Urinary bladder (tissue), 4 donors: ENCODE data around the gene SPON2. TPM values are rescaled to one million over a fixed set of nuclear protein-coding genes. Genes with fewer than 3 reads are reported as not detected.

ENCODE experiments used
- DNase-seq: peaks from one replicate; pipeline ENCODE4 v3.0.0-alpha.2; 2015; ENCODE audit errors: extremely low spot score
- H3K27ac ChIP-seq: one replicate; pipeline ENCODE4 v1.5.1; 2013; ENCODE audit warnings: low read depth, mild to moderate bottlenecking, moderate library complexity
- H3K36me3 ChIP-seq: one replicate; pipeline ENCODE4 v1.6.1; 2013; ENCODE audit warnings: mild to moderate bottlenecking, moderate library complexity; ENCODE audit not compliant: insufficient read depth
- H3K4me1 ChIP-seq: one replicate; pipeline ENCODE4 v1.6.1; 2013; ENCODE audit warnings: mild to moderate bottlenecking, moderate library complexity; ENCODE audit not compliant: insufficient read depth
- H3K4me3 ChIP-seq: one replicate; pipeline ENCODE4 v1.5.1; 2013; ENCODE audit warnings: low read depth, low read length
- WGBS: extraction: QIAGEN DNeasy Blood & Tissue Kit; methylation state at CpG from one replicate; pipeline ENCODE4 v1.1.7; 2013; 5-methylcytosine and 5-hydroxymethylcytosine counted together
- polyA plus RNA-seq: library from polyadenylated mRNA; stranded (reverse); fragments of 200-250 nt; gene quantifications from one replicate; pipeline ENCODE4 v1.2.3, GENCODE V29; 2013
- total RNA-seq: library from RNA; depleted of rRNA; stranded (reverse); fragments of >200 nt; gene quantifications from one replicate; pipeline ENCODE4 v1.2.3, GENCODE V29; 2014
- donor health status: healthy with polysubstance abuse.
- donor health status: healthy.

Gene SPON2
- total and polyA plus RNA-seq, 2 donors, result 119 to 123 TPM

DNA sequence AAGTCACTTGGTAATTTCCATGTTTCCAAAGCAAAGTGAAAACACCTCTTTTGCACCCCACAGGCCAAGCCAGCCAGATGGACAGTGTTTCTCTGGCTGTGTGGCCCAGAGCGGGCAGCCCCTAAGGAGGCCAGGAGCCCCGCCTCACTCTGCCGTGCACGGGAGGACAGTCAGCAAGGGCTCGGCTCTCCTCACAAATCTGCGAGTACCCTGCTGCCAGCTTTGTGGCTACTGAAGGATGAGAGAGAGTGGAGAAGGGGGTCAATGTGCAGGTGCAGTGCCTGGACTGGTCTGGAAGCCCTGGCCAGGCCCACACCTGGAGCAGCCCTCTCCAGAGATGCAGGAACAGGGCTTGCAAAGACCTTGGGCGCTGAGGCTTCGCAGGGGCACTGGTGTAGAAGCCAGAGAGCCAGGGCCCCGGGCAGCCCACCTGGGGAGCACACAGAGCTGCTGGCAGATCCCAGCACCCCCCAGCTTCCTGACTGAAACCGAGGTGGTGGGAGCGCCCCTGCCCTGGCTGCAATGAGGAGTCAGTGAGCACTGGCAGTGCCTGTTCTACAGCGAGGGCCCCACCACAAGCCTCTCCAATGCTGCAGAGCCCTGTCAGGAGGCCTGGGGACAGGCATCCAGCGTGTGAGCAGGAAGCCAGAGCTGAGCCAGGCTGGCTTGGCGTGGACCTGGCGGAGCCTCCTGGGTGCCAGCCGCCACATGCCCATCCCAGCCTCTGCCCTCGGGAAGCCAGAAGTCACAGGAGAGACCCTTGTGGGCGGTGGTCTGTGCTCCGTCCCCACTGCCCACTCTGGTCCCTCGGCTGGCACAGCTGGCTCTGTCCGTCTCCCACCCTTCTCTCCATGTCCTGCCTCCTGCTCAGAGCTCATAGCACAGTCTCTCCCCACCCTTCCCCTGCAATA, 3.9 kb downstream of the SPON2 start:
- Histone ChIP-seq H3K4me1 (no peaks in the 10 kb centered on the region), H3K36me3 (no peaks in the 10 kb centered on the region), H3K4me3 (no peak overlapping the region), H3K27ac (no peak overlapping the region)
- 84% methylated on average over 21 of the region's 21 CpGs for WGBS
- no peak for DNase-seq

DNA sequence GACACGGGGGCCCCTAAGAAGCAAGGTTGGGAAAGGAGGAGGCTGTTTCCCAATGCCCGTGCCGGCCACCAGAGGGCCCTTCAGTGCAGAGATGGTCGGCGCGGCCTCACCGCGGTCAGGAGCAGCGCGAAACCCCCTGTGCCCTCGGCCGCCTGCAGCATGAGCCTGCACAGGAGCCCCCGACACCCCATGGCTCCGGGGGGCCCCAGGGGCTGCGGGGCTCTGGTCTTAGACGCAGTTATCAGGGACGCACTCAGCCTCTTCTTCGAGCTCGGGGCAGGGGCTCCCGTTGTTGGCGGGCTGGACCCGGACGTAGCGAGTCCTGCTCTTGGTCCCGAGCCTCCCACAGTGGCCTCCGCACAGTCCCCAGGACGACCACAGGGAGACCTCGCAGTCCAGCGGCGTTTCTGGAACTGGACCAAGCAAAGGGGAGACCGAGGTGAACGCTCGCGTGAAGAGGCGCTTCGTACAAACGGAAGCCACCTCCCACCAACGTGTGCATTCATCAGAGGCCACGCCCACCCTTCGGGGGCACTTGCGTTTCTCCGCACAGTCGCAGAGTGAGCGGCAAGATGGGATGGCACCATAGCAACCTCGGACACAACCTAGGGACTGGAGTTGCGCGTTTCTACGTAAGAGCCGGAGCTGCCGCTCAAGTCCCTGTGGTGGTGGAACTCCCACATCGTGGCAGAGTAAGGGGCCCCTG, 5.0 kb downstream of the SPON2 start:
- Histone ChIP-seq H3K36me3 (no peaks in the 10 kb centered on the region), H3K4me1 (no peaks in the 10 kb centered on the region), H3K27ac (no peak overlapping the region), H3K4me3 (peak overlapping the region; percentile 30)
- DNase-seq, result peak; percentile 63
- WGBS, result 8% methylated on average over 51 of the region's 51 CpGs

DNA sequence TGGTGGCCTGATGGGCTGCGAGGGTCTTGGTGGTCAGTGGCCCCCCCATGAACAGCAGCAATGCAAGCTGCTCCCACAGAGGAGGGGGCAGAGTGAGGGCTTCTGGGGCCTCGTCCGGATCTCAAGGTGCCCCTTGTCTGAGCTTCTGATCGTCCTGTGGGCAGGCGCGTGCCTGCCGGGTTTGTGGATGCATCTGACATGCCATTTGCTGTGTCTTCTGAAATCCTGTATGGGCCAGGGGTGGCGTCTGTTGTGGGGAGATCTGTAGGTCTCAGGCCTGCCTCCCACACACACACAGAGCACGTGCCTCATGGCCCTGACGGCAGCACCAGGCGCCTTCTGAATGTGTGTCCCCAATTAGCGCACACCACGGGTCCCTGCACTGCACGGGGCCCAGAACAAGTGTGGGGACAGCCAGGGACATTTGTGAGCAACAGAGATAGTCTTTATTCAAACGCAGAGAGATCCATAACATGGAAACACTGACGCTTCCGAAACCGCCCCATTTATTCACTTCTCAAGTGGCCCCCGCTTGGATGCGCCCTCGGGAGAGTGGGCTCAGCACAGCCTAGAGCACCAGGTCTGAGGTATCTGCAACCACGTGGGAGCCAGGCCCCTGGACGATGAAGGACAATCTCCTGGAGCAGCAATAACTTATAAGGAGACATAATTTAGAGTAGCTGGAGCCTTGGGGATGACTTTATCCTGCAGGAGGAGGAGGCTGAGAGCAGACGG, 5.7 kb downstream of the SPON2 start:
- Histone ChIP-seq H3K4me3 (no peak overlapping the region), H3K4me1 (no peaks in the 10 kb centered on the region), H3K27ac (no peak overlapping the region), H3K36me3 (no peaks in the 10 kb centered on the region)
- no peak for DNase-seq
- 64% methylated on average over 24 of the region's 24 CpGs for WGBS

DNA sequence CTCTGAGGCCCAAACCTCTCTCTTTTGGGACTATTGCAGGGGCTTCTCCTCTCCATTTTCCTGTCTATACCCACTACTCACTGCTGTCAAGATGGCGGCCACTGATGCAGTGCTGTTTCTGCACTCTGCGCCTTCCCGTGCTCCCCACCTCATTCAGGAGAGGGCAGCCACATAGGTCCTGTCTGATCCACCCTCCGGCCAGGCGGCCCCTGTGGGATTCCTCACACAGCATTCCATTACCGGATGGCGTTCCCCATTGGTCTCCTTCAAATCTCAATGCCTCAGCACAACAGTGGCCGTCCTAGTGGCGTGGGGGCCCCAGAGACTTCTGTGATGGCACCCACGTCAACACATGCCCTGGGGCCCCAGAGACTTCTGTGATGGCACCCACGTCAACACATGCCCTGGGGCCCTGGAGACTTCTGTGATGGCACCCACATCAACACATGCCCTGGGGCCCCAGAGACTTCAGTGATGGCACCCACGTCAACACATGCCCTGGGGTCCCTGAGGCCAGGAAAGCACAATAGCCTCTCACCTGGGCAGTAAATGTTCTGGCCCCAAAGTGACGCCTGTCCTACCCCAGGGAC, 7.3 kb downstream of the SPON2 start:
- Histone ChIP-seq H3K4me3 (no peak overlapping the region), H3K4me1 (no peaks in the 10 kb centered on the region), H3K27ac (no peak overlapping the region), H3K36me3 (no peaks in the 10 kb centered on the region)
- no peak for DNase-seq
- WGBS, result 94% methylated on average over 13 of the region's 13 CpGs

DNA sequence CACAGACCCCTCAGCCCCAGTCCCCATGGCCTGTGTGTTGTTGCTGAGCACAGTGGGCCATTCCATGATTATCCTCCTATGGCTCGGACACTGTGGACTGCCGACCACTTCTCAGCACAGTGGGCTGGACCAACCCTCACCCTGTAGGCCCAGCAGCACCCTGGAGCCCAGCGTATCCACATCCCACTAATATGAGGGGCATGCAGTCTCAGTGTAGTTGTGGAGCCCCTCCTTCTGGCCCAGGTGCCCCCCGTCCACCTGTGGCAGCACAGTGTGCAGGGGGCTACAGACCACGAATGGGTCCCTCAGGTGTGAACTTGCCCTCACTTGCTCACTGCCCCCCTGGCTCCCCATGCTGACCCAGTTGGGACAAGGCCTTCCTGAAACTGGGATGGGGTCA, 7.9 kb downstream of the SPON2 start:
- no peaks in the 10 kb centered on the region for H3K36me3 ChIP-seq
- no peaks in the 10 kb centered on the region for H3K4me1 ChIP-seq
- H3K4me3 ChIP-seq, result no peak overlapping the region
- 97% methylated on average over 5 of the region's 5 CpGs for WGBS
- DNase-seq, result no peak
- H3K27ac ChIP-seq, result no peak overlapping the region

DNA sequence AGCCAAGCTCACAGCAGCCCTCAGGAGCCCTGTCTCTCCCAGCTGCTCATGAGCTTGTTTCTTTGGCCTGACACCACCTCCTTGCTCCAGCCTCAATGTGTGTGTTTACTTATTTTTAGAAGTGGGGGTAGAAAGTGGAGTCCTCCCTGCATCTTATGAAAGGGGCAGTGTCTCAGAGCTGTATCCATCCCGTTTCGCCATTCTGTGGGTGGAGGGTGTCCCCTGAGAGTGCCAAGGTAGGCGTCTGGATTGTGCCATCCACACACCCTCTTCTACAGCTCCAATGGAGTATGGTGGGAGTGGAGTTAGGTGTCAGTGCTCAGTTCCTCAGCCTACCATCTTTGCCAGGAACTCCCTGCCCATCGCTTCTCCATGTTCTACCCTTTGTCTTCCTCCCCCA, 8.3 kb downstream of the SPON2 start:
- H3K27ac ChIP-seq, result no peak overlapping the region
- no peak for DNase-seq
- H3K4me1 ChIP-seq, result no peaks in the 10 kb centered on the region
- no peaks in the 10 kb centered on the region for H3K36me3 ChIP-seq
- 88% methylated on average over 4 of the region's 4 CpGs for WGBS
- no peak overlapping the region for H3K4me3 ChIP-seq

DNA sequence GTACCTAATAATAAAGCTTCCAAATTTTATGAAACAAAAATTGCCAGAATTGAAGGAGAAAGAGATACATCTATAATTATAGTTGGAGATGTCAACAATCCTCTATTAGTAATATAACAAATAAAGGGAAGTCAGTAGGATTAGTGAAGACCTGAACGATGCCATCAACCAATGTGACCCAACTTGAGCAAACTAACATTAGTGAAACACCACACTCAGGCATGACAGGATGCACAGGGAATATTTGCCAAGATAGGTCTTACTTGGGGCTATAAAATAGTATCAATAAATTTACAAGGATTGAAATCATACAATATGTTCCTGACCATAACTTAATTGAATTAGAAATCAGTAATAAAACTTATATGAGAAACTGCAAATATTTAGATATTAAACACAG, 12.0 kb downstream of the SPON2 start:
- Histone ChIP-seq H3K27ac (no peak overlapping the region), H3K4me3 (no peak overlapping the region), H3K36me3 (no peaks in the 10 kb centered on the region), H3K4me1 (no peaks in the 10 kb centered on the region)
- DNase-seq, result no peak
- WGBS, result 71% methylated on average over 1 of the region's 1 CpG

DNA sequence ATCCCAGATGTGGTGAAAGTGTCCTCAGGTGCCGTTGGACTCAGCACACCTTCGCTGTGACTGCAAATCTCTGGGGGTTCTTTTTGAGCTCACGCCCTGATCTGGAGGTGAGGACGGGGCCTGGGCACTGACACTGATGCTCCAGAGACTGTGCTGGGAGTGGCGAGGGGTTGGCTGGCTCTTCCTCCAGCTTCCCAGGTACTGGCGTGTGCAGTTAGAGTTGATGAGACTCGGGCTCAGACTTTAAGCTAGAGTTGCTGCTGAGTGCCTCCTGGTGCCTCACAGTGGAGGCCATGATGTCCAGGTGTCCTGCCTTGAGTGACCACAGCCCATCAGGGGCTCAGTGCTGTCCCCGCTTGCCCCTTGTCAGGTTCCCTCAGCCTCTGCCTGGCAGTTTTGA, 16.3 kb downstream of the SPON2 start:
- DNase-seq, result no peak
- WGBS, result 86% methylated on average over 8 of the region's 8 CpGs

DNA sequence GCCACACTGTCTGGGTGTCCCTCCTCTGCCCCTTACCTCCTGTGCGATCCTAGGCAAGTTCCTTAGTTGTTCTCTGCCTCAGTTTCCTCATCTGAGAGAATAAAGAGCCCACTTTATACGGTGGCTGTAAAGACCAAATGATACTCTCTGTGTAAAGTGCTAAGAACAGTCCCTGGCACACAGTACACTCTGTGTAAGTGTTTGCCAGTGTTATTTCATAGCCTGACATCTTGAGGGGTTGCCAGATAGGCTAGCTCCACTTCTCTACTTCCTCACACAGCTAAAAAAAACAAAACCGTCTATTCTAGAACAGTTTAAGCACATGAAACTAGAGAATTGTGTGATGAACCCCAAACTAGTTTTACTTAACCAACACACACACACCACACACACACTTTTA, 17.1 kb downstream of the SPON2 start:
- no peak for DNase-seq
- Histone ChIP-seq H3K27ac (no peak overlapping the region), H3K4me3 (no peak overlapping the region), H3K36me3 (no peaks in the 10 kb centered on the region), H3K4me1 (no peaks in the 10 kb centered on the region)
- WGBS, result 55% methylated on average over 3 of the region's 3 CpGs

More for the DNA sequence above, 16.3 kb downstream of the SPON2 start:
- Histone ChIP-seq H3K4me1 (no peaks in the 10 kb centered on the region), H3K4me3 (no peak overlapping the region), H3K36me3 (no peaks in the 10 kb centered on the region), H3K27ac (no peak overlapping the region)

DNA sequence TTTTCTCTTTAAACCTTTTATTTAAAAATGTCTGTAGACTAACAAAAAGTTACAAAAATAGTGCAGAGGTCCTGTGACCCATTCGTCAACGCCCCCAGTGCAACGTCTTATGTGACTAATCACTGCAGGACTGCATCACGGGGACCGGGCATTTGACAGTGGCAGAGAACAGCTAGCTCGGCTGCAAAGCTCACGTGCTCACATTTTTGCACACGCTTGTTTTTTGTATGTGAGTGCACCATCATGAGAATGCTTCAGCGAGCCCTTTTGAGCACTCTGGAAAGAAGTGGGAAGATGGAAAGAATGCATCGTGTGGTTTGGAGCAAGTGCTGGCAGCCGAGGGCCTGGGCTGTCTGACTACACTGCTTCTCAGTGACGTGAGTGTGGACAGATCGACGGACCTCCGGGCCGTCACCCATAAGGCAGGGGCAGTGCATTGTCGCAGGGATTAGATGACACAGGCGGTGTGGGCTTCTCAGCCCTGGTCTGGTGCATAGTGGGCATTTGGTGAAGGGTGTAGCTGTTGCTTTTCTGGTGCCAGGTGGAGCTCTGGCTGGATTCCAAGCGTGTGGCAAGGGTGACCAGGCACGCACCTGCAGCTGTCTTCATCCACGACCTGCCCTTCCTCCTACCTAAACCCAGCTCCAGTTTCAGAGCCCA, 17.7 kb downstream of the SPON2 start:
- Histone ChIP-seq H3K4me1 (no peaks in the 10 kb centered on the region), H3K36me3 (no peaks in the 10 kb centered on the region), H3K27ac (no peak overlapping the region), H3K4me3 (no peak overlapping the region)
- no peak for DNase-seq
- 73% methylated on average over 21 of the region's 21 CpGs for WGBS

DNA sequence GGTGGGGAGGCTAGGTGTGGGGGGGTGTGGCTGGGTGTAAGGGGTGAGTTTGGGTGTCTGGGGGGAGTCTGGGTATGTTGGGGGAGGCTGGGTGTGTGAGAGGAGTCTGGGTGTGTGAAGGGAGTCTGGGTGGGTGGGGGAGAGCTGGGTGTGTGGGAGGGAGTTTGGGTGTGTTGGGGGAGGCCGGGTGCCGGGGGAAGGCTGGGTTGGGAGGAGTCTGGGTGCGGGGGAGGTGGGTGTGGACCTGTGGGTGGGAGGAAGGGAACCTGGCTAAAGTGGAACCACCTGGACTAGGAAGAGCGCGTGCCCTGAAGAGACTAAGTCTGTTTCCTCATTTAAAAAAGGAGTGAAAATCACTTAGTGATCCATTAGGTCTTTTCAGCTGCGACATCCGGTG, 18.3 kb downstream of the SPON2 start:
- 79% methylated on average over 7 of the region's 7 CpGs for WGBS
- no peaks in the 10 kb centered on the region for H3K4me1 ChIP-seq
- no peaks in the 10 kb centered on the region for H3K36me3 ChIP-seq
- DNase-seq, result no peak
- H3K4me3 ChIP-seq, result no peak overlapping the region
- no peak overlapping the region for H3K27ac ChIP-seq

DNA sequence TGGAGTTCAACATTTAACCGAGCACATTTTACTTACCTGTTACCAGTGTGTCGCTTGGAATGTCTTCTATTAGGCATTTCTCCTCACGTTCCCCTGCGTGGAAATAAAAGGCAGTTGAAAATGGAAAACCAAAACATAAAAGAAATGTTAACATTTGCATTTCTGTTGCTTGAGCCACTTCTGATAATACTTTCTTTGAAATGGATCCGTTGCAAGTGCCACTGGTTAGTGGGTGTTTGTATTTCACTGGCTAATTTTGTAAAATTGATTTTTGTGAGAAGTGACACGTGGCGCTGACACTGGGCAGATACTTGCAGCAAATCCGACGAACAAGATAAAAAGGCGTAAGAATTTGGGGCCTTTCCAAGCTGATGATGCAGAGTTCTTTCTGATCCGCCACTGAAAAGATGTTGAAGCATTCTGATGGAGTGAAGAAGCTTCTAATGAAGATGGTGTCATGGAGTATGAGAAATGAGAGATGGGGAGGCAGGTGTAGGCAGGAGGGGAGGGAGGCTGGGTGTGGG, 18.8 kb downstream of the SPON2 start:
- Histone ChIP-seq H3K4me3 (no peak overlapping the region), H3K36me3 (no peaks in the 10 kb centered on the region), H3K27ac (no peak overlapping the region), H3K4me1 (no peaks in the 10 kb centered on the region)
- 62% methylated on average over 11 of the region's 11 CpGs for WGBS
- no peak for DNase-seq

DNA sequence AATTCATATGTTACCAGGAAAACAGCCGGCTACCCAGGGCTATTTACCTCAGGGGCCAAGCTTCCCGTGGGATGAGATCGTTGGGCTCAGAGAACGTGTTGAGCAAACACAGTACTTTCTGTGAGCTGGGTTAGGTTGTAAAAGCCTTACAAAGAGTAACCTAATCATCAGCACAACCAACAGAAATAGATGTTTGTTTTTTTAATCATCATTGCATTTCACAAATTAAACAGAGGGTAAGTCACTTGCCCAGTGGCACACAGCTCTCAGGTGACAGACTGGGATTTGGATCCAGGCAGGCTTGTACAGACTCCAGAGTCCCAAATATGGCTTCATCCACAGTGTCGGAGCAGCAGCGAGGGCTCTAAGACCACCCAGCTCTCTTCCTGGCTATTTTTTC, 20.1 kb downstream of the SPON2 start:
- H3K4me3 ChIP-seq, result no peak overlapping the region
- H3K36me3 ChIP-seq, result no peaks in the 10 kb centered on the region
- no peak for DNase-seq
- no peak overlapping the region for H3K27ac ChIP-seq
- H3K4me1 ChIP-seq, result no peaks in the 10 kb centered on the region
- 61% methylated on average over 6 of the region's 6 CpGs for WGBS
